ENCODE results near the gene DNMT3A. TPM values are rescaled to one million over a fixed set of nuclear protein-coding genes. Genes with fewer than 3 reads are reported as not detected.

DNMT3A gene
- total RNA-seq, 1 donor from 2014 or later = 58.1 TPM

- H3K4me1 Mint-ChIP-seq (ENCODE audit: low read depth, unreplicated experiment) = peaks cover 4% of the 10 kb centered on the region
Observed at GRCh38 chr2:25331686-25332365, 9.9 kb downstream of the DNMT3A start.

GRCh38 chr2:25330937-25331336, 10.8 kb downstream of the DNMT3A start:
- no peaks in the 10 kb centered on the region for H3K4me1 ChIP-seq (ENCODE audit: insufficient read depth, low read length)
- peaks cover 4% of the 10 kb centered on the region for H3K4me1 Mint-ChIP-seq (ENCODE audit: low read depth, unreplicated experiment)

More at GRCh38 chr2:25331686-25332365, 9.9 kb downstream of the DNMT3A start:
- peaks cover 89% of the 10 kb centered on the region for H4K20me1 ChIP-seq (ENCODE audit: insufficient read depth, low read length)
- peaks cover under 1% of the 10 kb centered on the region for H3K9me3 ChIP-seq (ENCODE audit: insufficient read depth, low read depth, low read length)
- peaks cover 4% of the 10 kb centered on the region for H3K9me3 Mint-ChIP-seq (ENCODE audit: unreplicated experiment)
- H3K27ac Mint-ChIP-seq (ENCODE audit: unreplicated experiment) = no peak overlapping the region
- no peak for DNase-seq (ENCODE audit: low read depth)
- peaks cover 37% of the 10 kb centered on the region for H3K79me2 ChIP-seq (ENCODE audit: insufficient read depth, low read length)
- peaks cover 5% of the 10 kb centered on the region for H3K27me3 Mint-ChIP-seq (ENCODE audit: low read depth, unreplicated experiment)
- H3K4me3 Mint-ChIP-seq (ENCODE audit: unreplicated experiment) = no peak overlapping the region
- no peaks in the 10 kb centered on the region for H3K4me1 ChIP-seq (ENCODE audit: insufficient read depth, low read length)
- no peaks in the 10 kb centered on the region for H3K36me3 ChIP-seq (ENCODE audit: insufficient read depth, low read length)
- no peak for TF ChIP-seq CTCF (IDR thresholded peaks at IDR 0.05; ENCODE audit: insufficient read depth, low read depth, low read length)
- TF ChIP-seq EZH2 (IDR thresholded peaks at IDR 0.05; ENCODE audit: insufficient read depth, low read length) = no peak
- H3K27ac ChIP-seq (ENCODE audit: low read depth, low read length) = no peak overlapping the region
- no peak overlapping the region for H3K9ac ChIP-seq (ENCODE audit: low read length)
- FAIRE-seq = no peak
- peaks cover 16% of the 10 kb centered on the region for H3K36me3 Mint-ChIP-seq (ENCODE audit: low read depth, unreplicated experiment)
- H3K27me3 ChIP-seq (ENCODE audit: insufficient read depth, low read length) = no peaks in the 10 kb centered on the region
- H2AFZ ChIP-seq (ENCODE audit: low read depth, low read length) = no peak overlapping the region
- H3K4me3 ChIP-seq (ENCODE audit: insufficient read depth, low read depth, low read length) = no peak overlapping the region
- no peak overlapping the region for H3K4me2 ChIP-seq (ENCODE audit: low read length)

More at GRCh38 chr2:25330937-25331336, 10.8 kb downstream of the DNMT3A start:
- H3K4me2 ChIP-seq (ENCODE audit: low read length) = no peak overlapping the region
- Mint-ChIP-seq H3K27ac (ENCODE audit: unreplicated experiment) (no peak overlapping the region), H3K36me3 (ENCODE audit: low read depth, unreplicated experiment) (peaks cover 20% of the 10 kb centered on the region), H3K9me3 (ENCODE audit: unreplicated experiment) (peaks cover 4% of the 10 kb centered on the region), H3K4me3 (ENCODE audit: unreplicated experiment) (no peak overlapping the region), H3K27me3 (ENCODE audit: low read depth, unreplicated experiment) (peaks cover 2% of the 10 kb centered on the region)
- H3K9me3 ChIP-seq (ENCODE audit: insufficient read depth, low read depth, low read length) = peaks cover 9% of the 10 kb centered on the region
- TF ChIP-seq EZH2 (IDR thresholded peaks at IDR 0.05; ENCODE audit: insufficient read depth, low read length) (no peak), CTCF (IDR thresholded peaks at IDR 0.05; ENCODE audit: insufficient read depth, low read depth, low read length) (no peak)
- FAIRE-seq (no peak), DNase-seq (ENCODE audit: low read depth) (no peak)
- H4K20me1 ChIP-seq (ENCODE audit: insufficient read depth, low read length) = peaks cover 81% of the 10 kb centered on the region
- no peak overlapping the region for H3K4me3 ChIP-seq (ENCODE audit: insufficient read depth, low read depth, low read length)
- no peaks in the 10 kb centered on the region for H3K27me3 ChIP-seq (ENCODE audit: insufficient read depth, low read length)
- H2AFZ ChIP-seq (ENCODE audit: low read depth, low read length) = no peak overlapping the region
- no peaks in the 10 kb centered on the region for H3K36me3 ChIP-seq (ENCODE audit: insufficient read depth, low read length)
- no peak overlapping the region for H3K27ac ChIP-seq (ENCODE audit: low read depth, low read length)
- no peak overlapping the region for H3K9ac ChIP-seq (ENCODE audit: low read length)
- H3K79me2 ChIP-seq (ENCODE audit: insufficient read depth, low read length) = peaks cover 31% of the 10 kb centered on the region
